GM19438 (cell line): ENCODE data around the gene NFIA.

Experiments used
- ATAC-seq: cut with Tn5 transposase; IDR thresholded peaks from one replicate; pipeline ENCODE4 v1.9.1; 2021; ENCODE audit warnings: low read depth; ENCODE audit not compliant: unreplicated experiment

The NFIA gene

DNA sequence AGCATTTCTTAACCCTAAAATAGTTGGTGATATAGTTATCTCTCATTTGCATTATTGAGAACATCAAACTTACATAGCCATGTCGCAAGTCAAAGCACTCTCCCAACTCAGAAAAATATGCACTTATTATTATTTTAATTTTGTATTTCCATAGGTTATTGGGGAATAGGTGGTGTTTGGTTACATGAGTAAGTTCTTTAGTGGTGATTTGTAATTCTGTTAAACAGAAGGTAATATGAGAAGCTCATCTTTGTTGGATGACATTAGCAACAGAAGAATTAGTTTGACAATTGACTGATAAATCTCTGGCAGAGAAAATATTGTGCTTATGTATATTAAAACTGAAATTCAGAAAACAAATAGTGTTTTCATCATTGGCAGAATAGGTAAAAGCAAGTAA is 154.8 kb downstream of the NFIA start:
- ATAC-seq = no peak

DNA sequence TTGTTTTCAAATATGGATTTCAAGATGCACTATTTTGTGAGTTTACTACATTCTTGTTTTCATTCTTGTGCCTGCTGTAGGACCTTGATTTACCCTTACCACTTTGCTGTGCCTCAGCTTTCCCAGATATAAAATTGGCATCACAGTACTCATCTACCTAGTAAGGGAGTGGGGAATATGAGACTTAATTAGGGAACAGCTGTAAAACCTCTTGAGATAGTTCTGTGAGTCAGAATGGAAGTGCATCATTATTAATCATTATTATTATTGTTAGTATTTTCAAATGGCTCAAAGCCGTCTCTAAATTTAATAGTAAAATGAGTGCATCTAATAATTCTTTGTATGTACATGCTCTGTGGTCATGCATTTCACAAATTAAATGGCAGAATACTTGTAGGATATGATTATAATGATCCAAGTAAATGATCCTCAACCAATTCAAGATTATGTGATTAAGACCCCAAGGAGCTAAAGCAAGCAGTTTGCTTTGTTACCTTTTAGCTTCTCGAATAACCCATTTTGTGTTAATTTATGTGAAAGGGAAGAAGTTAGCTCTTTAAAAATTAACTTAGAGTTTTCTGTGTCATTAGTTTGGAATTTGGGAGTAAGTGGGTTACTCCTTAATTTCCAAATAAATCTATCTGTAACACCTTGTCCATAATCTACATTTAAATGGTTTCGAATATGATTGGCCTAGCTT is 155.4 kb downstream of the NFIA start:
- ATAC-seq = no peak

DNA sequence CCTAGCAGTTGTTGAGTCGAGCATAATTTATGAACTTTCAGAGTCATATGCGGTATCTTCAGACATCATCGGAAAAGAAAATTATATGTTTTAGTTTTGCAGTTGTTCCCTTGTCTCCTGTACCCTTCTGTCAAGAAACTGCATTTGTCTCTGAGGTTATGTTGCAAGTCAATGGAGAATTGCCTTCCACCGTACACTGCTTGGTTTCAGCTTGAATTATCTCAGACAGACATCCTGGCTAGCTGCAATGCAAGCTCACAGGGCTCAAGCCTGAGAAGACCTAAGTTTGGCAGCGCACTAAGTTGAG is 156.0 kb downstream of the NFIA start:
- ATAC-seq = no peak

DNA sequence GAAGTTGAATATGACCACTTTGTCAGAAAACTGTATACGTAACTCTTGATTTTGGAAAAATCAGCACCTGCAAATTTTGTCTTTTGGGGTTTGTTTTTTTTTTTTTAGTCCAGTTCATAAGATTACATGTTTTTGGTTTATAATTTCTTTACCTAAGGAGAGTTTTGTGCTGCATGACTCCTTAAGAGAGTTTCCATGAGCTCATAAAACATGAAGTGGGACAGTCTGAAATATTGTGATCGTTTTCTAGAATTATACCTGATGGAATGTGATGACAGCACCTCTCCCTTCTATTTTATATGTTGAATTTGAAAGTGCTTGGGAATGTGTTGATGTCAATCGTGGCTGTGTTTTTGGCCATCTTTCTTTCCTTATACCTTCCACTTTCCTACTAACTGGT is 158.5 kb downstream of the NFIA start:
- ATAC-seq = no peak

DNA sequence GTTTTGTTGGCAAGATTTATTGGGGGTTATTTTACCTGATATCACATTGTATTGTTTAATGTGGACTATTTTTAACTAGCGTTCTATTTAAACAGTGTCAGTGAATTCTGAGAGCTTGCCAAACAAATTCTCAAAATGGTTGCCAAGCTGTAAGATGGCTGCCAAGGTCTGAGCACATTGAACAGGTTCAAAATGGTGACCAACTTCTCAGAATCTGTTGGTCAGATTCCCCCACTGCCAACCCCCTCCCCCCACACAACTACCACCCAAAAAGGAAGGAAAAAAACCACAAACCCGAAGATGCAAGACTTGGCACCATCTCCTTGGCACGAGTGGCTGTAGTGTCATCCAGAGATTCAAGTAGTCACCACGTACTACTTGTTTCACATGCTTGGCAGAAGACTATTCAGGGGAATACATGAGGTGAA is 159.1 kb downstream of the NFIA start:
- ATAC-seq = no peak

DNA sequence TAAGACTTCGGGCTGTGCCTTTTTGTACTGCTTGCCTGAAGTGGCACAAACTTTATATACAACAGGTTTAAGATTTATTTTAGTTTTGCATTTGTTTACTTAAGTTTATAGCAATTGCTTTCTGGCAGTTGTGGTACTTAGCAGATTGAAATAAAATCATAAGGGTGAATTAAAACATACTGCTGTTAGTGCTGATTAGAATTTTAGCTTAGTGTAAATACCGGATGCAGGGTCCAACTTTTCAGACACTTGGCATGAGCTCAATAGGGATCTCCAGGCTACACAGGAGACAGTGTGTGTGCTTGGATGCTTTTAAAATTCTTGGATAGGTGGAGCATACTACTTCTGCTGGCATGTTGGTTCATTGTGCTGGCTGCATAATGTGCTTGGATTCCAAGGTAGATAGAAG is 159.6 kb downstream of the NFIA start:
- no peak for ATAC-seq

DNA sequence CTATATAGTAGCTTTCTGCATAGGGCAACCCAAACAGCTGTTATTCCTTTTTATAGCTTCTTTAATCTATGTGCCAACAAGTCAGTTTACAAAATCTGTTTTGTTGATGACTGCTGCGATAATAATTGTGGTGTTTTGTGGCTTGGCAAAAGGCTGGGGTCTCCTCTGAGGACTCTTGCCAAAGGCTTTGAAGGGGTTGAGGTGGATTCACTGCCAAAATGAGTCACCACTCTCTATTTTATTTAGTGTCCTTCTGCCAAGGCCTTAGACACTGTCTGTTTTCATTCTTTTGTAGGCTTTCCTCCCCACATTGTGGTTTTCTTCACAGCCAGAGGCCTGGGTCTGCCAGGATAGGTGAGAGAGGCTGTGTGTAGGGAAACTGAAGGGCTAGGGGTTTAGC is 161.8 kb downstream of the NFIA start:
- no peak for ATAC-seq

DNA sequence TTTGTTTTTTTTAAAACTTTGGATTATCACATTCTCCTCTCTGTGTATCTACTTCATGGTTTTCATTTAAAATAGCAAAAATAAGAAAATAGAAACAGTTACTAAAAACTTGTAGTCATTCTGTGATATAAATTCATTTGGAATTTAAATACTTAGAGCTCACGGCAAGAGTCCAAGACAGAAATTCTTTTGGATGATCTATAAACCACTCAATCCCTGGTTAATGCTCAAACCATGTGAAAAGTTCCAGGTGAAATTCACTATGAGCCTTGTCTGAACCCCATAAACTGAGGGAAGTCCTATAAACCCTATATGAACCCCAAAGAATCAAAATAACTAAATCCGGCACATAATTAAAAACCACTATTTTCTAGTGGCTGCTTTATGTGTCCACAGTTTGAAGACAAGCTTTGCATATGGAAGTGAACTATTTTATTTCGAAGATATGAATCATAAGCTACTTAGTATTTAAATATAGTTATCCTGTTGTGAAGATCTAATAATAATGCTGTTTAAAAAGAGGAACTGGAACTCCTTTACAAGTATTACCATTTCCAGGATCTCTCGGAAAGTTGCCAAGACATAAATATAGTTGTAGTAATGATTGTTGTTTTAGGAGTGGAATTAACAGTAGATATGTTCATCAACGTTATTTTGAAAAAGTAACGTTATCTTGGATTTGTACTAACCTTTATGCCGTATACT is 163.5 kb downstream of the NFIA start:
- ATAC-seq = no peak

DNA sequence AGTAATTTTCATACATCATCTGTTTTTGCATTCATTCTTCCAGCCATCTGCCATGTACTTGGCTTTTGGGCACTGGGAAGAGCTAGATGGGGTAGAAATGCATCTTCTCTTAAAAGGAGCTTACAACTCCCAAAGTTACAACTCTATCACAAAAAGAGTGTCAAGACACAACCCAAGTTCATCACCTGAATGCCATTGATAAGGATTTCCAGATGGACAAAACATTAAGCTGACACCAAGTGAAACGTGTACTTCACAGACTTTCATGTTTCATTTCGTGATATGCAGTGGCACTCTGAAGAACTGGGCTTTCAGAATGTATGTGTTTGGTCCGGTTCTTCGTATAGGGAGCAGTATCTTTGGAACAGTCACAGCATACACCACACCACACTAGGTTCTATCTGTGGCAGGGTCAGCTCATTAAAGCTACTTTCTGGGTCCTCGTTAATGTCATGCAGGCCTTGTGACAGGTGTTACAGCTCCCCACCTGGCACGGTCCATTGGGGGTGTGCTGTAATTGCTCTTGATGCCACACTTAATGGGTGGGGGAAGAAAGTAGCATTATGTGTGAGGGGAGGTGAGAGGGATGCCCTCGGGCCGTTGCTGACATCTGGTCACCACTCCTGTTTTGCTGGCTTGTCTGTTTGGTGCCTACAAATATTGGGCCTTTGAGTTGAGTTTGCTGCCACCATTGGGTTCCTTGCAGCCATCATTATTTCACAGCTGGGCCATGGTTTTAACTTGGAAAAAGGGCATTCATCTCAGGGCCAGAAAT is 164.9 kb downstream of the NFIA start:
- ATAC-seq = no peak

DNA sequence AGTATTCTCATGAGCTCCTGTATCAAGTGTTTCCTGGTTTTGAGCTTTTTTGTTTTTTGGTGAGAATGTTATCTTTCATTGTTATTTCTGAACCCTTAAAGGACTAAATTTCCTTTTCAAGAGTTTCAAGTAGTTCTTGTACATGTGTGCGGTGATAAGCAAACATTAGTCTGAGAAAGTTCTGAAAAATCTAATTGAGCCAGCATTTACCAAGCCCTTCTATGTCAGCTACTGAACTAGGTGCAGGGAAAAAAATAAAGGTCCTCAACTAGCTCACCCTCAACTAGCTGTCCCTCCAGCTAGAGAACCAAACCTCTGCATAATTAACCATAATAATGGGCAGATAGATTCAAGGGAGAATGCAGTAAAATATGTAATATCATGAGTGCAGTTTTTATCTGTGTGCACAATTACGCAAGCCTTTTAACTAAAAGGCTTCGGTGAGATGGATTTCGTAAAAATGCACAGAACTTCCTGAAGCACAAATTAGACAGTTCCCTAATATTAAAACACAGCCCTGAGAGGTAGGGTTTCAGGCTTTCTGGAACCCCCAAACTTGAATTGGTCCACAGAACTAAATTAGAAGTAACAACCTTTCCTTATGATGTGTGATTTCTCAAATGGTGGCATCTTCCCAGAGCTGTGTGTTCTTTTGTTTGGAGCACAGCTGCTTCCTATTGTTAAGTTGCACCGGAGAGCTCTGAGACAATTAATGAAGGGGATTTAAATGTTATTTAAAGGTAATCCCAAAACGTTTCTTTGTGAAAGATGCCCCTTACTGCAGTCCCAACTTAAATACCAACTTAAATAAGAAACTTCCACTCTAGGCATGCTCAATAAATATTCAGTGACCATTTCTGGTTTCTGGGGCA is 165.8 kb downstream of the NFIA start:
- no peak for ATAC-seq

DNA sequence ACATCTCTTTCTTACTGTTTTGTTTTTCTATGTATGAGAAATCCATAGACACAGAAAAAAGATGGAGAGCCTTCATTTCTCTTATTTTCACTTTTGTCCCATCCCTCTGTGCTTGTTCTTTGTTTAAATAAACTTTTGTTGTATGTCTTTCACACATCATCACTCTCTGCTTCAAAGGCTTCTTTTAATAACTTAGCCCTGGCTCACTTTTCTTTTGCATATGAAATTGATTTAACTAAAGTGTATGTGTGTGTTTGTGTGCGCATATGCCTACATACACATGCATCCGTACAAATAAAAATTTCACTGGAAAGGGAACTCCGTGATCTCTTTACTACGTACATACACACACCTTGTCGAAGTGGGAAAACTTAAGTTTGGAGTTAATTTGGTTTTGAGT is 168.6 kb downstream of the NFIA start:
- ATAC-seq = no peak

DNA sequence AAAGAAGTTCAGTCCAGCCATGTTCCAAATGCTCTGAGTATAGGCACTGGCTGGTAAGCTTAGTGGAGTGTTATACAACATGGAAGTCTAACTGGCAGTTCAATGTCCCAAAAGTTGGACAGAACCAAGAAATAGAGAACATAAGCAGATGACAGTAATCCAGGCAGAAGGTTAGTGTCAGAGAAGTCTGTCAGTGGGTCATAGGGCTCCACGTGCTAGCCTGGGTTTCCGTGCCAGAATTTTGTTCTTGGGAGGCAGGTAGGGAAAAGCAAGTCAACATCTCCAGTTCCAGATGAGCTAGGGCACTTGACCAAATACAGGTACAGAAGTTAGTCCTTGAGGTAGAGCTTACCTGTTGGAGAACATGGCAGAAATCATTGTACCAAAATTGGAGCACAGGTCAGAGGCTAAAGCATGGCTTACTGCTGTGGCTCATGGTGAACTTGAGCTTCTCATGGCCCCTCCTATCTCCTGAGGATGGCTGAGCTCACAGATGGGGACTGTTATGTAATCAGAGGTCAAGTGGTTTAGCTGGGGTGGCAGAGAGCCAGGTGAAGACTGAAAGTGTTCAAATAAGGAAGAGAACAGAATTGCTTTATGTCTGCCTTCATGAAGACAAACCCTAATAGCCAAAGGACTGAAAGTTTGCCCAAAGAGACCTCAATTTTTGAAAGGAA is 170.8 kb downstream of the NFIA start:
- no peak for ATAC-seq

DNA sequence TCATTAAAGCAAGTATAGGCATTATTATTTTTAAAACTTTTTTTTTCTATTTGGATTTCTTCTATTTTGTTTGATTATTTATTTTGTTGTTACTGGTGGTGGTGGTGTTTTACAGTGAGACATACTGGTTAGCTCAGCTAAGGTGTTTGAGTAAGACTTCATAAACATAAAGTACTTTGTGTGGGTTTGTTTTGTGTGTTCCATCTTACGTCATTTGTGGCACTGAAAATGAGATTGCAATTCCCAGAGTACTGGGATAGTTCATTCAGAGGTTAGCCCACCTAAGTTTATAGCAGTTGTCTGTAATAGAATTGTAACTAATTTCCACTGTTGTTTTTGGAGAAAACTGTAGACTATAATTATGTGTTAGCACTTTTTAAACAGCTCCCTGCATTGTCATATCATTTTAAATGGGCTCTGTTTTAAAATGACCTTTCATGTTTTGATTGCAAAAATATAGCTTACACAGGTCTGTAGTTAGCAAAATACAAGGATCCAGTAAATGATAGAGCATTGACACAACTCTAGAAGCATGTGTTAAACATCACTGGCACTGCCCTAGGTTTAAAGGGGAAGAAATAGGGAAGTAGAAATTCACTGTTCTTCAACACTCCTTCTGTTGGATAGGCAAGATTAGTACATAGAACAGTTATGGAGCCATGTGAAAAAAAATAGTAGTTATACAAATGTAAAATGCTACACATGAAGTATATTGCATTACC is 171.7 kb downstream of the NFIA start:
- no peak for ATAC-seq

DNA sequence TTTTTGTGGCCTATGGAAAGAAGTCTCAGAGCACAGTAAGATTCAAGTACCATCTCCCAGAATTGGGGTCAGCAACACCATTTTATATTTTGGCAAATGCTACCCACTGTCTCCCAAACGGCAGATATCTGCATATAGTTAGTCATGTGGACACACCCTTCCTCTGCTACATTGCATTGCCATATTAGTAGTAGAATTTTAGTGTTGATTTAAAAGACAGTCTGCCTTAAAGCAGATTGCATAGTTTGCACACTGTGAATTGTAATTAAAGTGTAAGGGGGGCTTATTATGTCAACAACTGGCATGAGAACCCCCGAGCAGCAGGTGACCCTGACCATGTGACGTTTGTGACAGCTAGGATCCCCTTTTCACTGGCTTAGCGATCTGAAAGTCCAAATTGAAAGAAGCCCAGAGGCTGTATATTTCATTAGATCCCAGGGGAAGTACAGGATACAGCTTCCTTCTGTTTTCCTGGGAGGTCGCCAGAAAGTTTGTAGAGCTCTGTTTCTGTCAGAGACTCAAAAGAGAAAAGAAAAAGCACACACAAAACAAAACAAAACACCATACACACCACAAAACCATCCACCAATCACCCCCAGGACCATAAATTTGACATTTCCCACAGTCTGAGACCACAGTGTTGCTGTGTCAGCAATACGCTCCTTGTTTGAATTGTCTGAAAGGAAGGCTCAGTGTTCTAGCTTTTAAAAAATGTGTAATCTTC is 172.4 kb downstream of the NFIA start:
- no peak for ATAC-seq

DNA sequence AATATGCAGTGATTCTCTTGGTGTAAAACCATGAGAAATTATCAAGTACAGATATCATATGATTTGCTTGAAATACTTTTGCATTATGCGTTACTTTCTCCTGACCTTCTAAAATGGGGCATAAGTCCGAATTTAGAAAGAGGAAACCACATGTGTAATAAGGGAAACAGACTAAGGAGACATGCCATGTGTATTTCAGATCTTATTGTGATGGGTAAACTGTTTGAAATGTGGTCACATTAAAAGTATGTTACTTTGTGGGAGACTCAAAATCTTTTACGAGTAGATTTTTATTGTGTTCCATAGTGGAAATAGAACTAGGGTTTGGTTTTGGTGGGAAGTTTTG is 173.0 kb downstream of the NFIA start:
- no peak for ATAC-seq

DNA sequence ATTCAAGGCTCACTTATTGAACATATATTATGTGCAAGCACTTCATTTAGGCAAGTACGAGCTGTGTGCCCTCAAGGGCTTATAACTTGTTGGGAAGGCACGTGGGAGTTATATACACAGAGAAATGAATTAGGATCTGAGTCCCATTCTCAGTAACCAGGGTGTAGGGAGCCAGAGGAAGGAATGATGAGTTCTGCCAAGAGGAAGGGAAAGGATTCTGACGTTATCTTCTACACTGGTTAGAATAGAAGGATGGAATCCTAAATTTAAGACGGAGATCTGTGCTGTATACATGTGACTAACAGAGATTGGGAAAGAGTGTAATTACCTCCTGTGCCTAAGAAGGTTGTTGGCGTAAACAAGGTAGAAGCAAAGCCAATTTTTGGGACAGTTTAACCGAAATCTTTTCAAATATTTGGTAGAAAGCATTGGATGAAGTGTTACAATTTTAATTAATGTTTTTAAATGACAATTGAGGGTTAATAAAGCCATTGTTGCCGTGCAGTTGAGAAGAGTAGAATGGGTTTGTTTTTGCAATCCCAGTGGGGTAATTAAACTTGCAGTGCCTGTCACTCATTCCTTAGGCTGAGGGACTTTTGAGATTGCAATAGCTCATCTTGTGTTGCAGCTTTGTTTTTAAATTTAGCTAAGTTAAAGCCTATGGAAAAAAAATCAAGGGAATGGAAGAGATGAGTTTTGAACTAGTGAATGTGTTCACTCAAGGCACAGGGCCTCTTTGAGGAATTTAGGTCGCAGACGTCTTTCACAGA is 177.2 kb downstream of the NFIA start:
- no peak for ATAC-seq

DNA sequence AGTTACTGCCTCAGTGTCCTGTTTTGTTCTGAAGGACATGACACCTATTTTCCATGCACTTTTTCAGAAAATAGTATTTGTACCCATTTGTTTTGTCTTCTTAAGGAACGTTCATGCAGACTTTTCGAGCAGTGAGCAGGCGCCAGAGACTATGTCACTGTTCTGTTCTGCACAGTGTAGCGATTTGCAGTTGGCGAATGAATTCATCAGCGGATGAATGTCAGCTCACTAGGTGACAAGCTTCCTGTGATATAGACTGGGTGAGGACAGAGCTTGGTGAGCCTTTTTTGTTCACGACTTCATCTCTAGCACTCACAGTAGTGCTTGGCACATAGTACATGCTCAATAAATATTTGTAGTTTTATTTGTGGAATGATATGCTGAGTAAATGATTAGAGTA is 177.8 kb downstream of the NFIA start:
- no peak for ATAC-seq

DNA sequence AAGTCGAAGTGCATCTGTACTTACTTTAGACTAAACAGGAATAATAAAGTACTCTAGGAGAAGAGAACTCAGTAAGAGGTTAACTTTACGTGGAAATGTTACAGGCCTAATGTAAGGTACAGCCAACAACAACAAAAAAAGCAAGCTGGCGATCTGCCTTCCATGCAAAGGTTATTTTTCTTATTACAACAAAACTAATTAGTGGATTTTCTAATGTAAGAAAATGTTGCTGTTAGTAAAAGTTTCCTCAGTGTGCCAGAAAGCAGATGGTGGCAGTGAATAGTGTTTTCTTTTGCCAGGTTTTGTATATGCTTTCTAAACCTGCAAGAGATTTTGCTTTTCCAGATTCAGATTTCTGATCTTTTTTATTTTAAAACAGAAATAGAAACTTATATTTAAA is 179.2 kb downstream of the NFIA start:
- ATAC-seq = no peak
